ENCODE results near the gene PLEKHN1.

Gene PLEKHN1

DNA sequence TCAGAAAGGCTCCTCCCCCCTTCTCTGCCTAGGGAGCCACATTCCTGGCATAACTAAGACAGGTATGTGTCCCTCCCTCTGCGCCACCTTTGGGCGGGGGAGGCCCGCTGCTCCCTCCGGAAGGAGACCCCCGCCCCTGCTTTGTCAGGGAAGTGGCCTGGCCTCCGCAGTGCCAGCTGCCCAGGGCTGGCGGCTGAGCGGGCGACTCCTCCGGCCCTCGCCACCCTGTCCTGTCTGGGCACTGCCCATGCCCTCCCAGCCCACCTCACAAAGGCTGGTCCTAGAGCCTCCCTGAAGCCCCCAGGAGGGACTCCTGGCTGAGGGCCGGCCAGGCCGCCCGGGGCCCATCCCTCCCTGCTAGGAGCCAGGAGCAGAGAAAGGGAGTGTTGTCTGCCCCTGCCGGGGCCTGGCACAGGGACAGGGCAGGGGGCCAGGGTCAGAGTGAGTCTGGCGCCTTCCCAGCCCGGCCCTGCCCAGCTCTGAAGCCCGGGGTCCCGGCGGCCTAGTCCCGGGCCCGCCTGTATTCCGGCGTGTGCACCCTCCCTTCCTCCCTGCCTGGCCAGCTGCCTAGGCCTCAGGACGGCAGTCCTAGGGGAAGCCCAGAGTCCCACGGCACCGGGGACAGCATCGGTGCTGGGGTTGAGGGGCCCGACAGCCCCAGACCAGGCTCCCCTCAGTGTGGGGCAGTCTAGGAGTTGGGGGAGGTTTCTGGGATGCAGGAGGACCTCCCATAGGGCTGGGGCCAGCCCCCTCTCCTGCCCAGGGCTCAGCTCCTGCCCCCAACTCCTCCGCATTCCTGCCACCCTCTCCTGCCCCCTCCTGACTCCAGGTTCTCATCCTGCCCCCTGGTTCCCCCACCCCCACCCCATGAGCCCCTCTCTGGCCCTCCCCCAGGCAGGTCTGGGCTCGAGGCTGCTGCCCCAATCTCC is 58.8 kb downstream of the PLEKHN1 start:
- no peak overlapping the region for H3K4me3 ChIP-seq (ENCODE audit: control insufficient read depth, low read depth, low read length)
- TF ChIP-seq, protein P1, sequence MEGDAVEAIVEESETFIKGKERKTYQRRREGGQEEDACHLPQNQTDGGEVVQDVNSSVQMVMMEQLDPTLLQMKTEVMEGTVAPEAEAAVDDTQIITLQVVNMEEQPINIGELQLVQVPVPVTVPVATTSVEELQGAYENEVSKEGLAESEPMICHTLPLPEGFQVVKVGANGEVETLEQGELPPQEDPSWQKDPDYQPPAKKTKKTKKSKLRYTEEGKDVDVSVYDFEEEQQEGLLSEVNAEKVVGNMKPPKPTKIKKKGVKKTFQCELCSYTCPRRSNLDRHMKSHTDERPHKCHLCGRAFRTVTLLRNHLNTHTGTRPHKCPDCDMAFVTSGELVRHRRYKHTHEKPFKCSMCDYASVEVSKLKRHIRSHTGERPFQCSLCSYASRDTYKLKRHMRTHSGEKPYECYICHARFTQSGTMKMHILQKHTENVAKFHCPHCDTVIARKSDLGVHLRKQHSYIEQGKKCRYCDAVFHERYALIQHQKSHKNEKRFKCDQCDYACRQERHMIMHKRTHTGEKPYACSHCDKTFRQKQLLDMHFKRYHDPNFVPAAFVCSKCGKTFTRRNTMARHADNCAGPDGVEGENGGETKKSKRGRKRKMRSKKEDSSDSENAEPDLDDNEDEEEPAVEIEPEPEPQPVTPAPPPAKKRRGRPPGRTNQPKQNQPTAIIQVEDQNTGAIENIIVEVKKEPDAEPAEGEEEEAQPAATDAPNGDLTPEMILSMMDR (IDR thresholded peaks at IDR 0.05; ENCODE audit: control insufficient read depth, insufficient read depth, low read depth, low read length, missing control alignments) = no peak
- no peak for DNase-seq (ENCODE audit: low read depth)

Measured in AG09309 (cell line).